ENCODE measurements around the gene COL9A3. TPM values are rescaled to one million over a fixed set of nuclear protein-coding genes. Genes with fewer than 3 reads are reported as not detected.
A peak's percentile ranks its signal among the peaks of the same experiment; 100 is the strongest.

COL9A3 gene
- total RNA-seq, 4 donors from 2014 or later: 2.2 to 2.3 TPM; not detected in 2

DNA sequence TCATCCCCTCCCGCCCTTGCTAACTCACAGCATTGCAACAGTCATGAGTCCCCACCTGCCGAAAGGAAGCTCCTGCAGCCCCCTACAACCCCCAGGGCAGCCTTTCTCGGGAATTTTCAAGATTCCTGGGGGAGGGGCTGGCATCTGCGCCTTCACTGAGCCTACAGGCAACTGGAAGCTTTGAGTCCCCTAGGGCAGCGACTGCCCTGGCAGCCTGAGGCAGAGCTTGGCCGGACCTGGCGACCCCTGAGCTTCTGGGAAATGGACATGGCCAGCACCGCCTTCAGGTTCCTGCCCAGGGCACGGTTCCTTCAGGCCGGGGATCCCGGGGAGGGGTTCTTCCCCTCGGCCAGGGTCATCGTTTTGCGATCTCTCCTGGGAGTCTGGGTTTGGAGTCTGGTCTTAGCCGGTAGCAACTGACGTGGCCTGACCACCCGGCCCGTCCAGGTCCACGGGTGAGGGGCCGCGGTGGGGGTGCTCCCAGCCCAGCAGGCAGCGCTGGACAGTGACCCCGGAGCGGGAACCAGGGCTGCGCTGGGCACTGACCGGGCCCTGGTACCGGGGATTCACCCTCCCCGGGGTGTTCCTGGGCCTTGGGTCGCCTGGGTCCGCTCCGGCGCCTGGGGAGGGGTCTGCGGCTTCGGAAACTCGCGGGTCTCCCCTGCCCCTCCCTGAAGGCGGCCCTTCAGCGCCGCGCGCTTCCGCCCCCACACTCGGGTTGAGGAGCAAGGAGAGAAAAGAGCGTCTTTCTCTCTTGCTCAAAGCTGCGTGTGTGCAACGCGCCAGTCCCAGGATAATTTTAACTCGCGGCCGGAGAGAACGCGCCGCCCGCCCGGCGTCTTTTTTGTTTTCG, 593 bp upstream of the COL9A3 start:
- no peak for DNase-seq
- no peaks in the 10 kb centered on the region for H3K9me3 ChIP-seq
- peaks cover 16 to 29% (median 23%) of the 10 kb centered on the region in 3 donors for H3K36me3 ChIP-seq
- H3K4me3 ChIP-seq: peak overlapping the region; percentile 6 to 57 (median 30)
- WGBS, 2 donors: 0 to 33% methylated on average over 1 to 10 of the region's 57 CpGs
- H3K27ac ChIP-seq: peak overlapping the region in 1 of 4 donors; percentile 6
- peaks cover 10 to 73% (median 26%) of the 10 kb centered on the region in 4 donors for H3K27me3 ChIP-seq
- intact Hi-C loops (cut with DNase I): no loop called here
- peaks cover 36 to 62% (median 48%) of the 10 kb centered on the region in 3 donors for H3K4me1 ChIP-seq
- TF ChIP-seq POLR2A (IDR thresholded peaks at IDR 0.05) (no peak), CTCF (IDR thresholded peaks at IDR 0.05) (no peak)

GRCh38 chr20:62817975-62818591, 1.2 kb downstream of the COL9A3 start:
- 20 to 73% methylated on average over 2 to 4 of the region's 12 CpGs for WGBS, 2 donors
- H3K9me3 ChIP-seq: no peaks in the 10 kb centered on the region
- H3K4me3 ChIP-seq: peak overlapping the region in 2 of 4 donors; percentile 6 to 57
- H3K27me3 ChIP-seq: peaks cover 10 to 74% (median 26%) of the 10 kb centered on the region in 4 donors
- no peak for DNase-seq
- H3K4me1 ChIP-seq: peaks cover 36 to 62% (median 48%) of the 10 kb centered on the region in 3 donors
- peak overlapping the region in 1 of 4 donors; percentile 14 for H3K27ac ChIP-seq
- peaks cover 0 to 11% (median 8%) of the 10 kb centered on the region in 3 donors for H3K36me3 ChIP-seq
- intact Hi-C loops (cut with DNase I): no loop called here
- TF ChIP-seq POLR2A (IDR thresholded peaks at IDR 0.05) (no peak), CTCF (IDR thresholded peaks at IDR 0.05) (no peak)

DNA sequence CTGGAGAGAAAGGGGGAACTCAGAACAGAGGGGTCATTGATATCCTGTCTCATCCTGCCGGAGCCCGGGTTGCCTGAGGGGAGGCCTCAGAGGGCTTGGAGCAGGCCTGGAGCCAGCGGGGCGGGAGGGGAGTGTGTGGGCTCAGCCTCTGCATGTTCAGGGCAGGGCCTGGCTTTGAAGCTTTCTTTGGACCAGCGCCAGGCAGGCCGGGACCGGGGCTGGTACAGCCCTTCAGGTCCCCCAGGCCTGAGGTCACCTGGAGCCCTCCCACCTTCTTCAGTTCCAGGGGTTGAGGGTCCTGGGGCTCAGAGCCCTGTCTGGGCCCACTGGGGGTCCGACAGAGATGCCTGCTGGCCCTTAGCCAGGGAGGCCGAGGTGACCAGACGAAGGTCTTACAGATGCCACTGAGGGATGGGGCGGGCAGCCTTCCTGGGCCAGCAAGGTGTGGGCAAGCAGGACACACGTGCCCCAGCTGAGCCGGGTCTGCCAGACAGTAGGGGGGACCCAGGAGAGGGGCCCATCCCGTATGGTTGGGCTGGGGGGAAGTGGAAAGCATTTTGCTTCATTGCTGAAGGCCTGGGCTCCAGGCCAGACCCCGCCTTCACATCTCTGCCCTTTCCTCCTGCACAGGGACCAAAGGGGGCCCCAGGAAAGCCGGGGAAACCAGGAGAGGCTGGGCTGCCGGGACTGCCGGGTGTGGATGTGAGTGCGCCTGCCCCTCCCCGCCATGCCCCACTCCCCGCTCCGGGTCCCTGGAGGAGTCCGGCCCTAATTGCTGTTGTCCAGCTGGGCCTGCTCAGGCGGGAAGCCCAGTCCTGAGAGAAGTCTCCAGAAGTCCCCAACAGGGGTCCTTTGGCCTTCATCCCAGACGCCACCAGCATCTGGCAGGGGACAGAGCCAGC, 2.0 kb downstream of the COL9A3 start:
- peak overlapping the region in 1 of 4 donors; percentile 19 for H3K4me3 ChIP-seq
- H3K27ac ChIP-seq: peak overlapping the region; percentile 4 to 36 (median 16)
- no peak for DNase-seq
- peaks cover 0 to 4% (median 3%) of the 10 kb centered on the region in 3 donors for H3K36me3 ChIP-seq
- no peaks in the 10 kb centered on the region for H3K9me3 ChIP-seq
- intact Hi-C loops (cut with DNase I): no loop called here
- TF ChIP-seq CTCF (IDR thresholded peaks at IDR 0.05) (no peak), POLR2A (IDR thresholded peaks at IDR 0.05) (no peak)
- peaks cover 36 to 62% (median 50%) of the 10 kb centered on the region in 3 donors for H3K4me1 ChIP-seq
- peaks cover 10 to 74% (median 26%) of the 10 kb centered on the region in 4 donors for H3K27me3 ChIP-seq
- no CpG with 5 or more reads among the region's 25 CpGs for WGBS, 2 donors

GRCh38 chr20:62819494-62820174, 2.8 kb downstream of the COL9A3 start:
- Histone ChIP-seq H3K4me1 (peaks cover 43 to 63% (median 58%) of the 10 kb centered on the region in 3 donors), H3K4me3 (peak overlapping the region in 1 of 4 donors; percentile 19), H3K27ac (peak overlapping the region in 3 of 4 donors; percentile 8 to 36 (median 25)), H3K36me3 (no peaks in the 10 kb centered on the region), H3K9me3 (no peaks in the 10 kb centered on the region), H3K27me3 (peaks cover 10 to 74% (median 26%) of the 10 kb centered on the region in 4 donors)
- intact Hi-C loops (cut with DNase I): no loop called here
- WGBS, 2 donors: 47 to 51% methylated on average over 3 to 4 of the region's 16 CpGs
- no peak for DNase-seq
- TF ChIP-seq CTCF (IDR thresholded peaks at IDR 0.05) (no peak), POLR2A (IDR thresholded peaks at IDR 0.05) (no peak)
